H9 (cell line): ENCODE results near the gene COQ5. TPM values are rescaled to one million over a fixed set of nuclear protein-coding genes. Genes with fewer than 3 reads are reported as not detected.

Source experiments
- DNase-seq: peaks from one replicate; pipeline ENCODE4 v3.0.0-alpha.2; 2017
- H2AFZ ChIP-seq: one replicate; pipeline ENCODE4 v1.6.1; 2013; ENCODE audit warnings: mild to moderate bottlenecking, low read length, control low read depth, moderate library complexity
- H2AK5ac ChIP-seq: 2 replicates; pipeline ENCODE4 v1.6.1; 2013; ENCODE audit warnings: low read length, control low read depth, mixed read lengths; ENCODE audit not compliant: insufficient read length
- H2BK120ac ChIP-seq: one replicate; pipeline ENCODE4 v1.6.1; 2013; ENCODE audit warnings: low read depth, mild to moderate bottlenecking, low read length, control low read depth, inconsistent platforms; ENCODE audit not compliant: poor library complexity, severe bottlenecking
- H2BK12ac ChIP-seq: 2 replicates; pipeline ENCODE4 v1.6.1; 2013; ENCODE audit warnings: low read length, control low read depth, mixed read lengths, low read depth; ENCODE audit not compliant: insufficient read length
- H2BK15ac ChIP-seq: 2 replicates; pipeline ENCODE4 v1.6.1; 2013; ENCODE audit warnings: low read depth, low read length, control low read depth
- H2BK20ac ChIP-seq: one replicate; pipeline ENCODE4 v1.6.1; 2013; ENCODE audit warnings: low read depth, mild to moderate bottlenecking, low read length, control low read depth, inconsistent platforms; ENCODE audit not compliant: poor library complexity, severe bottlenecking
- H2BK5ac ChIP-seq: 2 replicates; pipeline ENCODE4 v1.6.1; 2013; ENCODE audit warnings: low read length, control low read depth, mixed read lengths; ENCODE audit not compliant: insufficient read length
- H3K14ac ChIP-seq: 2 replicates; pipeline ENCODE4 v1.6.1; 2013; ENCODE audit warnings: low read length, control low read depth; ENCODE audit not compliant: insufficient read depth
- H3K18ac ChIP-seq: 2 replicates; pipeline ENCODE4 v1.6.1; 2013; ENCODE audit warnings: low read depth, mild to moderate bottlenecking, mixed read lengths, low read length, control low read depth; ENCODE audit not compliant: insufficient read length
- H3K23ac ChIP-seq: 2 replicates; pipeline ENCODE4 v1.6.1; 2013; ENCODE audit warnings: low read length, control low read depth, mixed read lengths, low read depth; ENCODE audit not compliant: insufficient read length
- H3K23me2 ChIP-seq: 2 replicates; pipeline ENCODE4 v1.6.1; 2013; ENCODE audit warnings: low read depth, mild to moderate bottlenecking, mixed read lengths, low read length, control low read depth; ENCODE audit not compliant: insufficient read length, poor library complexity, severe bottlenecking
- H3K27ac ChIP-seq: 2 replicates; pipeline ENCODE4 v1.5.1; 2013; ENCODE audit warnings: low read length, control low read depth, mixed read lengths, low read depth; ENCODE audit not compliant: insufficient read length
- H3K27me3 ChIP-seq: 2 replicates; pipeline ENCODE4 v1.6.1; 2013; ENCODE audit warnings: low read length, control low read depth, inconsistent platforms; ENCODE audit not compliant: insufficient read depth
- H3K4ac ChIP-seq: 2 replicates; pipeline ENCODE4 v1.6.1; 2013; ENCODE audit warnings: low read depth, mild to moderate bottlenecking, control low read depth, inconsistent platforms, low read length, moderate library complexity
- H3K4me1 ChIP-seq: 2 replicates; pipeline ENCODE4 v1.6.1; 2013; ENCODE audit warnings: low read length, control low read depth, inconsistent platforms; ENCODE audit not compliant: insufficient read depth
- H3K4me2 ChIP-seq: 2 replicates; pipeline ENCODE4 v1.6.1; 2013; ENCODE audit warnings: low read length, control low read depth, mixed read lengths; ENCODE audit not compliant: insufficient read length, insufficient read depth
- H3K56ac ChIP-seq: 2 replicates; pipeline ENCODE4 v1.6.1; 2013; ENCODE audit warnings: low read depth, mild to moderate bottlenecking, mixed read lengths, low read length, control low read depth; ENCODE audit not compliant: insufficient read length
- H3K79me1 ChIP-seq: 2 replicates; pipeline ENCODE4 v1.6.1; 2013; ENCODE audit warnings: low read depth, mild to moderate bottlenecking, moderate library complexity, low read length, control low read depth, inconsistent platforms; ENCODE audit not compliant: insufficient read depth, poor library complexity, severe bottlenecking
- H3K79me2 ChIP-seq: 2 replicates; pipeline ENCODE4 v1.6.1; 2013; ENCODE audit warnings: low read length, control low read depth, inconsistent platforms; ENCODE audit not compliant: insufficient read depth
- H3K9ac ChIP-seq: 2 replicates; pipeline ENCODE4 v1.6.1; 2013; ENCODE audit warnings: low read length, control low read depth, mixed read lengths; ENCODE audit not compliant: insufficient read length; ENCODE audit errors: extremely low read depth
- H3K9me3 ChIP-seq: one replicate; pipeline ENCODE4 v1.6.1; 2013; ENCODE audit warnings: low read depth, low read length, inconsistent platforms; ENCODE audit not compliant: control insufficient read depth
- H3T11ph ChIP-seq: one replicate; pipeline ENCODE4 v1.6.1; 2013; ENCODE audit warnings: mild to moderate bottlenecking, low read length, control low read depth, inconsistent platforms
- H4K20me1 ChIP-seq: one replicate; pipeline ENCODE4 v1.6.1; 2013; ENCODE audit not compliant: control insufficient read depth, insufficient read length, insufficient read depth
- H4K5ac ChIP-seq: 2 replicates; pipeline ENCODE4 v1.6.1; 2013; ENCODE audit warnings: low read depth, mild to moderate bottlenecking, mixed read lengths, low read length, control low read depth; ENCODE audit not compliant: insufficient read length
- H4K8ac ChIP-seq: replicated peaks from 2 replicates; pipeline ENCODE4 v1.6.1; 2013; ENCODE audit warnings: low read length, control low read depth, mixed read lengths, low read depth; ENCODE audit not compliant: insufficient read length
- H4K91ac ChIP-seq: 2 replicates; pipeline ENCODE4 v1.6.1; 2013; ENCODE audit warnings: low read depth, mild to moderate bottlenecking, moderate library complexity, mixed read lengths, low read length, control low read depth; ENCODE audit not compliant: insufficient read length
- H3K27ac Mint-ChIP-seq, 3 experiments: 2 replicates in 2 of 3; 3 replicates in 1 of 3; pipeline ENCODE4 v1.8.0; 2020 to 2021; ENCODE audit warnings: mixed read lengths in 3 of 3, mild to moderate bottlenecking in 1 of 3, moderate library complexity in 1 of 3
- H3K27me3 Mint-ChIP-seq: 2 replicates; pipeline ENCODE4 v1.8.0; 2021; ENCODE audit warnings: low read depth, mild to moderate bottlenecking, moderate library complexity, mixed read lengths
- H3K36me3 Mint-ChIP-seq, 3 experiments: 2 replicates in 2 of 3; 3 replicates in 1 of 3; pipeline ENCODE4 v1.8.0; 2020 to 2021; ENCODE audit warnings: low read depth in 3 of 3, mixed read lengths in 3 of 3; ENCODE audit not compliant: insufficient read depth in 1 of 3
- H3K4me1 Mint-ChIP-seq, 2 experiments: 2 replicates each; pipeline ENCODE4 v1.8.0; 2020; ENCODE audit warnings: mixed read lengths in 2 of 2
- H3K4me3 Mint-ChIP-seq, 2 experiments: 2 replicates in 1 of 2; 3 replicates in 1 of 2; pipeline ENCODE4 v1.8.0; 2020 to 2021; ENCODE audit warnings: mild to moderate bottlenecking in 2 of 2, mixed read lengths in 2 of 2, moderate library complexity in 1 of 2
- H3K9me3 Mint-ChIP-seq, 2 experiments: 2 replicates in 1 of 2; 3 replicates in 1 of 2; pipeline ENCODE4 v1.8.0; 2020; ENCODE audit warnings: mild to moderate bottlenecking in 2 of 2, mixed read lengths in 2 of 2, moderate library complexity in 1 of 2
- CTCF ChIP-seq: fragments of 200-600 bp; sonication (generic); conservative IDR thresholded peaks from 3 replicates; pipeline ENCODE4 v1.8.0; 2021; ENCODE audit warnings: antibody characterized with exemption, mild to moderate bottlenecking
- WGBS: extraction: QIAGEN DNeasy Blood & Tissue Kit; methylation state at CpG from one replicate; pipeline ENCODE4 v1.1.7; 2013; ENCODE audit warnings: missing lambda C conversion rate, low lambda C conversion rate, mixed read lengths; ENCODE audit not compliant: insufficient read length; ENCODE audit errors: extremely low coverage; 5-methylcytosine and 5-hydroxymethylcytosine counted together
- total RNA-seq: library from RNA; stranded (reverse); gene quantifications from 2 replicates; pipeline ENCODE4 v1.2.1, GENCODE V29; 2021

The COQ5 gene
- total RNA-seq, 1 experiment from 2014 or later, result 34.8 TPM

- Histone ChIP-seq H2BK5ac (no peak overlapping the region), H3K79me2 (peaks cover 47% of the 10 kb centered on the region; the same call in 1 of the 2 replicates), H4K91ac (no peak overlapping the region), H3K4me2 (no peak overlapping the region), H3T11ph (no peak overlapping the region), H3K56ac (no peak overlapping the region), H3K9me3 (no peaks in the 10 kb centered on the region), H3K4ac (no peak overlapping the region), H3K79me1 (peaks cover 2% of the 10 kb centered on the region), H2AK5ac (no peak overlapping the region), H4K5ac (no peak overlapping the region), H2AFZ (no peak overlapping the region), H2BK12ac (no peak overlapping the region), H3K27ac (no peak overlapping the region), H4K20me1 (peaks cover 2% of the 10 kb centered on the region), H3K9ac (no peak overlapping the region), H3K18ac (no peak overlapping the region), H3K23me2 (peaks cover 6% of the 10 kb centered on the region), H3K23ac (no peak overlapping the region), H2BK15ac (no peak overlapping the region), H2BK120ac (no peak overlapping the region), H3K27me3 (no peaks in the 10 kb centered on the region), H3K14ac (no peak overlapping the region), H3K4me1 (no peaks in the 10 kb centered on the region), H4K8ac (no peak overlapping the region), H2BK20ac (no peak overlapping the region)
- Mint-ChIP-seq H3K27ac (no peak overlapping the region; a peak in 1 of 7 replicates), H3K9me3 (no peaks in the 10 kb centered on the region), H3K27me3 (no peaks in the 10 kb centered on the region), H3K4me1 (peaks cover 18 to 33% of the 10 kb centered on the region in 2 experiments), H3K36me3 (peaks cover 12 to 45% (median 28%) of the 10 kb centered on the region in 3 experiments), H3K4me3 (no peak overlapping the region)
- no peak for TF ChIP-seq CTCF
- no peak for DNase-seq
- WGBS, result no CpG with 5 or more reads among the region's 1 CpG
Measured at GRCh38 chr12:120539303-120539702, 10.3 kb upstream of the COQ5 start.
